Psoas muscle (tissue), 8 donors: ENCODE data around the gene ZNF75A. TPM values are rescaled to one million over a fixed set of nuclear protein-coding genes. Genes with fewer than 3 reads are reported as not detected.

Experiments used
- ATAC-seq, 4 donors: fragments of 200-7000 bp; cut with Tn5 transposase; one replicate each; pipeline ENCODE4 v1.9.1; 2020; ENCODE audit warnings: moderate library complexity in 3 of 4, mild to moderate bottlenecking in 2 of 4
- DNase-seq, 2 donors: peaks; one replicate each; pipeline ENCODE4 v3.0.0-alpha.2; 2020
- H3K27ac ChIP-seq: fragments of 200-600 bp; one replicate; pipeline ENCODE4 v1.8.0; 2022
- H3K27me3 ChIP-seq, 3 donors: fragments of 200-600 bp in 1 of 3; one replicate each; pipeline versions ENCODE4 v1.6.1 to v1.8.0; 2013 to 2022; ENCODE audit warnings: low read length in 2 of 3, mild to moderate bottlenecking in 2 of 3, moderate library complexity in 1 of 3; ENCODE audit not compliant: insufficient read depth in 3 of 3
- H3K36me3 ChIP-seq, 2 donors: fragments of 200-600 bp in 1 of 2; one replicate each; pipeline versions ENCODE4 v1.6.1 to v1.8.0; 2013 to 2022; ENCODE audit warnings: low read depth in 1 of 2, mild to moderate bottlenecking in 1 of 2, moderate library complexity in 1 of 2; ENCODE audit not compliant: insufficient read depth in 1 of 2
- H3K4me1 ChIP-seq: fragments of 200-600 bp; one replicate; pipeline ENCODE4 v1.8.0; 2022
- H3K4me3 ChIP-seq: fragments of 200-600 bp; one replicate; pipeline ENCODE4 v1.8.0; 2022; ENCODE audit warnings: mild to moderate bottlenecking
- H3K9me3 ChIP-seq: fragments of 200-600 bp; one replicate; pipeline ENCODE4 v1.8.0; 2022
- WGBS, 3 donors: extraction: QIAGEN DNeasy Blood & Tissue Kit; methylation state at CpG; one replicate each; pipeline versions ENCODE4 v1.1.6 to v1.1.7; 2013; 5-methylcytosine and 5-hydroxymethylcytosine counted together
- intact Hi-C, 2 donors: fragments of 100-400 bp; cut with DNase I; formaldehyde crosslinking; loops; one replicate each; pipeline versions ENCODE4 v1.11.0 to v1.14.2; 2022
- polyA plus RNA-seq, 3 donors: library from polyadenylated mRNA; stranded (reverse); fragments of 200-250 nt; gene quantifications; one replicate each; pipeline ENCODE4 v1.2.3, GENCODE V29; 2013
- total RNA-seq, 4 donors: library from RNA; stranded (reverse); fragmentation: NEBNext Ultra II Directional in 2 of 4; extraction: Animal tissue kit (Norgen Biotek cat#: 25700) in 2 of 4; gene quantifications; one replicate each; pipeline versions ENCODE4 v1.2.1 to v1.2.4, GENCODE V29; 2021 to 2023
- TF ChIP-seq, protein P1 (sequence below): fragments of 200-600 bp; IDR thresholded peaks from one replicate; pipeline ENCODE4 v1.8.0; 2022; ENCODE audit warnings: antibody characterized with exemption
- donor health status: healthy with polysubstance abuse.
- donor health status: DM: no; HTN: no; CAD: no; lungs with moderate emphysema.
- donor health status: Bipolar disorder and iron deficiency.
- donor health status: healthy.
- donor health status: DM: yes; HTN: yes; CAD: no.
- donor health status: DM: no; HTN: no; CAD: no.
- donor health status: DM: no; HTN: no; CAD: no.
- donor health status: DM: yes; HTN: yes; CAD: no.

The ZNF75A gene
- total and polyA plus RNA-seq, 7 donors = 7.4 to 20.5 (median 13.8) TPM

DNA sequence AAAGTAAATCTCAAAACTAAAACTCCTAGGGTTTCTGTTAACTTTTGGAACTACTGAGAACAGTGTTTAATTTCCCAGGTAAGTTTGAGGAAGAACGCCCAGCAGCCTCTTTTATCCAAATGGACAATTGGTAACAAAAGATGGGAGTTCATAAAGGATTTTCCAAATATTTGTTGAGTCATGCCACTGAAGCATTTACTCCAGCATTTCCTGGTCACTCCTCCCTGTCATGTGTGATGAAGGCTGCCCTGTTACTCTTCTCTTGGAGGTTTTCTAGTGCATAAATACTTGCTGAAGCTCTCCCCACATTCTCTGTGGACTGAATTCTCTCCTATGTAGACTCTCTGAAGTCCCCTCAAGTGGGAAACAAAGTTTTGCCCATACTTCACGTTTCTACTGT lies 16.5 kb downstream of the ZNF75A start:
- no peak overlapping the region for H3K4me3 ChIP-seq

DNA sequence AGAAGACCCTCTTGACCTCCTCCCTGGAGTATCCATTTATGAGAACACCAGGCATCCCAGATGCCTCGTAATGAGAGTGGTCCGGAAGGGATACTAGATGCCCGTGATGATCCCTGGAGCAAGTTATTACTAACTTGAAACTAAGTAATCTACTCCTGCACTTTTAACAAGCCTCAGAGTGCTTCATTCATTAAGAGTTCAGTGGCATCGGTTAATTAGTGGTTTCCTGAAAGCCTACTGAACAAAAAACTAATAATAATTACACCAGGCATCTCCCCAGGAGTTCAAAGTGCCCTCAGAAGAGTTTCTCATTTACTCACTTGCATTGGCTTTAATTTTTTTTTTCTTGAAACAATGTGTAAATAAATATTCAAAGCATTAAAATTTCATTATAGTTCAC lies 22.2 kb downstream of the ZNF75A start:
- ATAC-seq = no peak
- Histone ChIP-seq H3K4me3 (no peak overlapping the region), H3K4me1 (no peaks in the 10 kb centered on the region), H3K9me3 (peaks cover 30% of the 10 kb centered on the region), H3K27ac (no peak overlapping the region), H3K27me3 (no peaks in the 10 kb centered on the region), H3K36me3 (no peaks in the 10 kb centered on the region)
- intact Hi-C loops = no loop called here
- TF ChIP-seq, protein P1, sequence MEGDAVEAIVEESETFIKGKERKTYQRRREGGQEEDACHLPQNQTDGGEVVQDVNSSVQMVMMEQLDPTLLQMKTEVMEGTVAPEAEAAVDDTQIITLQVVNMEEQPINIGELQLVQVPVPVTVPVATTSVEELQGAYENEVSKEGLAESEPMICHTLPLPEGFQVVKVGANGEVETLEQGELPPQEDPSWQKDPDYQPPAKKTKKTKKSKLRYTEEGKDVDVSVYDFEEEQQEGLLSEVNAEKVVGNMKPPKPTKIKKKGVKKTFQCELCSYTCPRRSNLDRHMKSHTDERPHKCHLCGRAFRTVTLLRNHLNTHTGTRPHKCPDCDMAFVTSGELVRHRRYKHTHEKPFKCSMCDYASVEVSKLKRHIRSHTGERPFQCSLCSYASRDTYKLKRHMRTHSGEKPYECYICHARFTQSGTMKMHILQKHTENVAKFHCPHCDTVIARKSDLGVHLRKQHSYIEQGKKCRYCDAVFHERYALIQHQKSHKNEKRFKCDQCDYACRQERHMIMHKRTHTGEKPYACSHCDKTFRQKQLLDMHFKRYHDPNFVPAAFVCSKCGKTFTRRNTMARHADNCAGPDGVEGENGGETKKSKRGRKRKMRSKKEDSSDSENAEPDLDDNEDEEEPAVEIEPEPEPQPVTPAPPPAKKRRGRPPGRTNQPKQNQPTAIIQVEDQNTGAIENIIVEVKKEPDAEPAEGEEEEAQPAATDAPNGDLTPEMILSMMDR = no peak
- 78 to 85% (median 82%) methylated on average over 4 of the region's 4 CpGs for WGBS, 3 donors
- no peak for DNase-seq

More for the DNA sequence above, 16.5 kb downstream of the ZNF75A start:
- intact Hi-C loops = no loop called here
- Histone ChIP-seq H3K27ac (no peak overlapping the region), H3K4me1 (no peaks in the 10 kb centered on the region), H3K36me3 (peaks cover 17 to 18% of the 10 kb centered on the region in 2 donors), H3K27me3 (no peaks in the 10 kb centered on the region), H3K9me3 (peaks cover 86% of the 10 kb centered on the region)
- no peak for DNase-seq
- no peak for ATAC-seq
- TF ChIP-seq, protein P1 = no peak
- WGBS, 3 donors = 59 to 64% (median 64%) methylated on average over 2 of the region's 2 CpGs

DNA sequence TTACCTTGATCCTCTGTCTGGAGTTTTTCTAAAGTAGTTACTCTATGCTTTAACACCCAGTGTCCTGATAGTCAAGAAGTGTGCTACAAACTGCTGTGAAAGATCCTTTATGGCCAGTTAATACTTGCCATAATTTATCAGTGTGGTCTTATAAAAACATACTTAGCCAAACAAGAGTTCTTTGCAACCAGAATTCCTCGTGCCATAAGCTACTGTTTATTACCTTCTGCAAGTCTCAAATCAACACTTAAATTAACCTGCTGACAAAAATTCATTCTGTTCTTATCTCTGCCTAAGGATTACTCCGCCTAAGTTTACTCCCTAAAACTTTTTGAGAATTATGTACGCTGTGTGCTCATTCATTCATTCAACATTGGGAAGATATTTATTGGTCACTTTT lies 22.8 kb downstream of the ZNF75A start:
- Histone ChIP-seq H3K4me3 (no peak overlapping the region), H3K27me3 (no peaks in the 10 kb centered on the region), H3K36me3 (no peaks in the 10 kb centered on the region), H3K4me1 (no peaks in the 10 kb centered on the region), H3K9me3 (peaks cover 24% of the 10 kb centered on the region), H3K27ac (no peak overlapping the region)
- 45 to 54% (median 49%) methylated on average over 3 of the region's 3 CpGs for WGBS, 3 donors
- intact Hi-C loops = no loop called here
- ATAC-seq (no peak), DNase-seq (no peak)
- TF ChIP-seq, protein P1 = no peak

DNA sequence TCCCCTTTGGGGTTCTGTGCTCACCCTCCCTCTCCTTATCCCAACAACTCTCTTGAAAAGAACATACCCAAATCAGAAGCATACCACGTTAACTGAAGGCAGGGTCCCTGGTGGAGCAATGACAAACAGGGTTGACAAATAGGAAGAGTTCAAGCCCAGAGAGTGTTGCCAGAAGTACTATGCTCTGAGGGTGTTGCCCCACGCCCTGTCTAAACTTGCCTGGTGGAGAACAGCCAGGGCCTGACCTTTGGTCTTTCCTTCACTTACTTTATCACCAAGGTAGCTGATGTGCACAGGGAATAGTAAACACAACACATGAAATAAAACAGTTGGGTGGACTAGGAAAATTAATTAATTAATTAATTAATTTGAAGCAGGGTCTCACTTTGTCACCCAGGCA lies 23.3 kb downstream of the ZNF75A start:
- intact Hi-C loops = no loop called here
- WGBS, 3 donors = 43 to 61% (median 50%) methylated on average over 2 of the region's 2 CpGs
- Histone ChIP-seq H3K27ac (no peak overlapping the region), H3K27me3 (no peaks in the 10 kb centered on the region), H3K4me3 (no peak overlapping the region), H3K9me3 (peaks cover 21% of the 10 kb centered on the region), H3K36me3 (no peaks in the 10 kb centered on the region), H3K4me1 (no peaks in the 10 kb centered on the region)
- TF ChIP-seq, protein P1 = no peak
- DNase-seq (no peak), ATAC-seq (no peak)

DNA sequence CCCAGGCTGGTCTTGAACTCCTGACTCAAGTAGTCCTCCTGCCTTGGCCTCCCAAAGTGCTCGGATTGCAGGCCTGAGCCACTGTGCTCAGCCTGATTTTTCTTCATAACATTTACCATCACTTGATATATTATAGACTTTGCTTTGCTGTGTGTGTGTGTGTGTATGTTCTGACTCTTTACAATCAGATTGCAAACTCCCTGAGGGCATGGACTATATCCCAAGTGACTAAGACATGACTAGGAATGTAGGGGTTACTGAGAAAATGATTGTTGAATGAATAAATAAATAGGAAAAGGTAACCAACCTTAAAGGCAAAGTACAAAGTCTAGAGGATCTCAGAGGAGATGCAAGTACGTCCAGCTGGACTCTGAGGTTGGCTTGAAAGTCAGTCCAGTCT lies 40.7 kb downstream of the ZNF75A start:
- Histone ChIP-seq H3K27ac (no peak overlapping the region), H3K27me3 (peaks cover 0 to 3% (median 0%) of the 10 kb centered on the region in 3 donors), H3K4me3 (no peak overlapping the region), H3K9me3 (peaks cover 5% of the 10 kb centered on the region), H3K36me3 (no peaks in the 10 kb centered on the region), H3K4me1 (no peaks in the 10 kb centered on the region)
- 53 to 69% (median 53%) methylated on average over 2 of the region's 2 CpGs for whole genome bisulfite sequencing, 3 donors
- no peak for DNase-seq
- intact Hi-C loops = no loop called here
- no peak for ATAC-seq
- TF ChIP-seq, protein P1 = no peak
